Prostate gland (tissue), 2 donors: ENCODE results near the gene MAPK9.

ENCODE experiments used
- POLR2AphosphoS5 ChIP-seq: sonication (generic); formaldehyde crosslinking; IDR thresholded peaks from one replicate; pipeline ENCODE4 v1.6.1; 2017; ENCODE audit warnings: antibody characterized with exemption
- TF ChIP-seq, protein P1 (sequence below), 4 experiments: fragments of 200-600 bp in 2 of 4; fragments of 450-650 bp in 2 of 4; sonication (generic) in 2 of 4; IDR thresholded peaks; 1 replicate in 3 of 4; 2 replicates in 1 of 4; pipeline ENCODE4 v1.5.1; 2016 to 2019; ENCODE audit warnings: antibody characterized with exemption in 4 of 4, mild to moderate bottlenecking in 2 of 4, moderate library complexity in 2 of 4

DNA sequence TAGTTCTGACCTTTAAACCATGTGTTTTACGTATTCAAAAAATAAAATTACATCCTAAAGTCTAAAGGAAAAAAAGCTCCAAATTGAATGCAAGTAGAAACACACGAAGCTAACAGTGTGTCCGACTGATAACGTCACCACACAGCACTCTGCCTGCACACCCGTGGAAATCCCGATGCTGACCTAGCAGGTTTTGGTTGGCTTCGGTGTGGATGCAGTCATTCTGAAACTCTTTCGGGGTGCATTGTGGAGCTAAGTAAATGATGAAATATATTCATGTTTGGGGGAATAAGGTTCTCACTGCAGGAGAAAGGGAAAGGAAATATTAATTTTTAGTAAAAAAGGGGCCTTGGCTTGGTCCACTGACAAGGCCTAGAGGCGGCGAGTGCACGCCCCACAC, 84.9 kb downstream of the MAPK9 start:
- TF ChIP-seq, protein P1, sequence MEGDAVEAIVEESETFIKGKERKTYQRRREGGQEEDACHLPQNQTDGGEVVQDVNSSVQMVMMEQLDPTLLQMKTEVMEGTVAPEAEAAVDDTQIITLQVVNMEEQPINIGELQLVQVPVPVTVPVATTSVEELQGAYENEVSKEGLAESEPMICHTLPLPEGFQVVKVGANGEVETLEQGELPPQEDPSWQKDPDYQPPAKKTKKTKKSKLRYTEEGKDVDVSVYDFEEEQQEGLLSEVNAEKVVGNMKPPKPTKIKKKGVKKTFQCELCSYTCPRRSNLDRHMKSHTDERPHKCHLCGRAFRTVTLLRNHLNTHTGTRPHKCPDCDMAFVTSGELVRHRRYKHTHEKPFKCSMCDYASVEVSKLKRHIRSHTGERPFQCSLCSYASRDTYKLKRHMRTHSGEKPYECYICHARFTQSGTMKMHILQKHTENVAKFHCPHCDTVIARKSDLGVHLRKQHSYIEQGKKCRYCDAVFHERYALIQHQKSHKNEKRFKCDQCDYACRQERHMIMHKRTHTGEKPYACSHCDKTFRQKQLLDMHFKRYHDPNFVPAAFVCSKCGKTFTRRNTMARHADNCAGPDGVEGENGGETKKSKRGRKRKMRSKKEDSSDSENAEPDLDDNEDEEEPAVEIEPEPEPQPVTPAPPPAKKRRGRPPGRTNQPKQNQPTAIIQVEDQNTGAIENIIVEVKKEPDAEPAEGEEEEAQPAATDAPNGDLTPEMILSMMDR (IDR thresholded peaks at IDR 0.05), result no peak
- no peak for TF ChIP-seq POLR2AphosphoS5
